Skeletal muscle tissue (tissue), 4 donors: ENCODE results near the gene GPR179. TPM values are rescaled to one million over a fixed set of nuclear protein-coding genes. Genes with fewer than 3 reads are reported as not detected.

Experiments used
- H3K27ac ChIP-seq: one replicate; pipeline ENCODE4 v1.7.0; 2013; ENCODE audit warnings: mild to moderate bottlenecking, low read depth, low read length, inconsistent platforms
- H3K27me3 ChIP-seq, 3 donors: one replicate each; pipeline ENCODE4 v1.7.0; 2013; ENCODE audit warnings: low read length in 3 of 3; ENCODE audit not compliant: control insufficient read depth in 3 of 3, insufficient read depth in 3 of 3
- H3K36me3 ChIP-seq, 3 donors: one replicate each; pipeline ENCODE4 v1.7.0; 2013; ENCODE audit warnings: low read length in 3 of 3; ENCODE audit not compliant: control insufficient read depth in 3 of 3, insufficient read depth in 3 of 3
- H3K4me1 ChIP-seq, 3 donors: one replicate each; pipeline ENCODE4 v1.7.0; 2013; ENCODE audit warnings: low read length in 3 of 3, mild to moderate bottlenecking in 3 of 3; ENCODE audit not compliant: control insufficient read depth in 3 of 3, insufficient read depth in 3 of 3
- H3K4me3 ChIP-seq, 3 donors: one replicate each; pipeline ENCODE4 v1.7.0; 2013; ENCODE audit warnings: low read length in 3 of 3
- H3K9ac ChIP-seq, 3 donors: one replicate each; pipeline ENCODE4 v1.7.0; 2013; ENCODE audit warnings: low read length in 3 of 3, mild to moderate bottlenecking in 3 of 3, moderate library complexity in 2 of 3, low read depth in 1 of 3
- H3K9me3 ChIP-seq, 3 donors: one replicate each; pipeline ENCODE4 v1.7.0; 2013; ENCODE audit warnings: low read length in 3 of 3; ENCODE audit not compliant: control insufficient read depth in 3 of 3
- total RNA-seq: library from RNA; depleted of rRNA; stranded (reverse); fragments of >200 nt; gene quantifications from one replicate; pipeline ENCODE4 v1.2.3, GENCODE V29; 2014
- donor health status: Osteomylitis.

Gene GPR179
- total RNA-seq, 1 donor from 2014 or later = not detected

DNA sequence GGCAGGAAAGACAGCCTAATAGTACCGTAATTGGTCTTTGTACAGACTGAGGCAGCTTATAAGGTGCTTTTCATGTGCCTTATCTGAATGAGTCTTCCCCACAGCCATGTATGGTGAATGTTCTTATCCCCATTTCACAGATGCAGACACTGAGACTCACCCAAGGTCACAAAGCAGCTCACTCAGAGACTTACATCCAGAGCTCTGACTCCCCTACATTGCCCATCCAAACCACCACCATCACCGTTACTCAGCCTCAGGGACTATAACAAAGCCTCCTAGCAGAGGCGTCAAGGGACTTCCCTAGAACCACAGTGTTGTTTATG lies 627 bp upstream of the GPR179 start:
- H3K27ac ChIP-seq = no peak overlapping the region
- H3K4me1 ChIP-seq = peaks cover 2 to 3% (median 3%) of the 10 kb centered on the region in 3 donors
- H3K9ac ChIP-seq = no peak overlapping the region
- H3K9me3 ChIP-seq = no peaks in the 10 kb centered on the region
- H3K4me3 ChIP-seq = no peak overlapping the region
- H3K36me3 ChIP-seq = no peaks in the 10 kb centered on the region
- H3K27me3 ChIP-seq = peaks cover 3 to 4% (median 3%) of the 10 kb centered on the region in 3 donors

DNA sequence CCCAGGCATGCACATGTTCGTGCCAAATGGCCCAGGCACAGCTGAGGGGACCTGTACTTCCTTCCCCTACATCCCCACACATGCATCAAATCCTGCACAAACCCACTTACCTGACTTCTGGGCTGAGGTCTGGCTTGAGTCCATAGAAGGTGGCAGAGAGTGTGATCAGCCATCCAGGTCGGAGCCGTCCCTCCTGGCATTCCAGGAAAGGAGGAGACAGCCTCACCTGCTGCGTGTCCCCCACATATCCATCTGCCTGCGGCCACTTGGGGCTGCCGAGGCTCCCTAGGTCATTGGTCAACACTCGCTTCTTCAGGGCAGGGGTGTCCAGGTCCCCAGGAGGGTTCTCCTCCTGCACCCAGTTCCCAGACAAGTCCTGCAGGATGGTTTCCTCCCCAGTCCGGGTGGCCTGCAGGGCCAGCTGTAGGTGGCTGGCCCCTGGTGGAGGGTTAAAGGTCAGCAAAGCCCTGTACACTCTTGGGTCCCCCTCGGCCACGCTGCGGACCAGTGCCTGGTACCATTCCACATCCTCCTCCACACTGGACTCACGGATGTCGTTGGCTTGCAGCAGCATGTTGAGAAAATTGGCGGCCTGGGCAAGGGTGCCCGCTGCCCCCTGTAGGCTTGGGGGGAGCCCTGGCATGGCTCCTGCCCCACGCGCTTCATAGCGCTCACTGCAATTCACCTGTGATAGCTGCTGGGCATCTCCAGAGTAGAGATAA lies 709 bp downstream of the GPR179 start:
- H3K36me3 ChIP-seq = no peaks in the 10 kb centered on the region
- peaks cover under 1 to 8% (median 3%) of the 10 kb centered on the region in 3 donors for H3K4me1 ChIP-seq
- H3K27ac ChIP-seq = no peak overlapping the region
- no peak overlapping the region for H3K9ac ChIP-seq
- no peaks in the 10 kb centered on the region for H3K9me3 ChIP-seq
- no peak overlapping the region for H3K4me3 ChIP-seq
- H3K27me3 ChIP-seq = peaks cover 3 to 4% (median 3%) of the 10 kb centered on the region in 3 donors

GRCh38 chr17:38341035-38341721 lies 2.6 kb downstream of the GPR179 start:
- no peak overlapping the region for H3K4me3 ChIP-seq
- peak overlapping the region in 1 of 3 donors; percentile 6 for H3K9ac ChIP-seq
- no peaks in the 10 kb centered on the region for H3K9me3 ChIP-seq

GRCh38 chr17:38339891-38340290 lies 3.9 kb downstream of the GPR179 start:
- Histone ChIP-seq H3K36me3 (no peaks in the 10 kb centered on the region), H3K27me3 (peaks cover 3 to 4% (median 3%) of the 10 kb centered on the region in 3 donors), H3K4me3 (no peak overlapping the region), H3K9ac (no peak overlapping the region), H3K27ac (no peak overlapping the region), H3K9me3 (no peaks in the 10 kb centered on the region), H3K4me1 (peaks cover 3 to 8% (median 5%) of the 10 kb centered on the region in 3 donors)

More at GRCh38 chr17:38341035-38341721, 2.6 kb downstream of the GPR179 start:
- Histone ChIP-seq H3K27me3 (peaks cover 3 to 4% (median 3%) of the 10 kb centered on the region in 3 donors), H3K27ac (no peak overlapping the region), H3K4me1 (peaks cover 3 to 8% (median 5%) of the 10 kb centered on the region in 3 donors), H3K36me3 (no peaks in the 10 kb centered on the region)

DNA sequence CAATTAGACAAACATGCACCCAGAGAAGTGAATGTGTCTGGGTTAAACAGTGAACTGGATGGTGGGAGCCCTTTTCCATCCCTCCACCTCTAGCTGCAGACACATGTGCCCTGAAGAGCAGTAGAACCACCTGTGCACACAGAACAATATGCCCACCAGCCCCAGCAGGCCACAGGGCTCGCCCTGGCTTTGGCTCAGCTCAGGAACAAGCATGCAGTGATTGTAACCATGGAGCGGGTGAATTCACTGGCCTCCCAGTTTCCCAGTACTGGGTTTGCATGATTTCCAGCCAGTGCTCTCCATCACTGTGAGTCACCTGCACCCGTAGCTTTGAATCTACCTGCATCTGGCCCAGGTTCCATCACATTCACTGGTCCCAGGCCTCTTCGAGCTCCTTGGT lies 5.2 kb downstream of the GPR179 start:
- Histone ChIP-seq H3K9me3 (no peaks in the 10 kb centered on the region), H3K4me1 (peaks cover 3 to 8% (median 5%) of the 10 kb centered on the region in 3 donors), H3K9ac (no peak overlapping the region), H3K27me3 (peaks cover 3 to 11% (median 8%) of the 10 kb centered on the region in 3 donors), H3K27ac (no peak overlapping the region), H3K4me3 (no peak overlapping the region), H3K36me3 (no peaks in the 10 kb centered on the region)

GRCh38 chr17:38338053-38338452 lies 5.7 kb downstream of the GPR179 start:
- Histone ChIP-seq H3K9me3 (no peaks in the 10 kb centered on the region), H3K4me3 (no peak overlapping the region), H3K4me1 (peaks cover 3 to 8% (median 5%) of the 10 kb centered on the region in 3 donors), H3K36me3 (no peaks in the 10 kb centered on the region), H3K27me3 (peaks cover 3 to 12% (median 10%) of the 10 kb centered on the region in 3 donors), H3K9ac (no peak overlapping the region), H3K27ac (no peak overlapping the region)

GRCh38 chr17:38336838-38337237 lies 6.9 kb downstream of the GPR179 start:
- H3K4me3 ChIP-seq = no peak overlapping the region
- H3K27me3 ChIP-seq = peaks cover 3 to 16% (median 12%) of the 10 kb centered on the region in 3 donors
- no peaks in the 10 kb centered on the region for H3K36me3 ChIP-seq
- no peaks in the 10 kb centered on the region for H3K9me3 ChIP-seq
- no peak overlapping the region for H3K27ac ChIP-seq
- peaks cover 3 to 8% (median 5%) of the 10 kb centered on the region in 3 donors for H3K4me1 ChIP-seq
- no peak overlapping the region for H3K9ac ChIP-seq

DNA sequence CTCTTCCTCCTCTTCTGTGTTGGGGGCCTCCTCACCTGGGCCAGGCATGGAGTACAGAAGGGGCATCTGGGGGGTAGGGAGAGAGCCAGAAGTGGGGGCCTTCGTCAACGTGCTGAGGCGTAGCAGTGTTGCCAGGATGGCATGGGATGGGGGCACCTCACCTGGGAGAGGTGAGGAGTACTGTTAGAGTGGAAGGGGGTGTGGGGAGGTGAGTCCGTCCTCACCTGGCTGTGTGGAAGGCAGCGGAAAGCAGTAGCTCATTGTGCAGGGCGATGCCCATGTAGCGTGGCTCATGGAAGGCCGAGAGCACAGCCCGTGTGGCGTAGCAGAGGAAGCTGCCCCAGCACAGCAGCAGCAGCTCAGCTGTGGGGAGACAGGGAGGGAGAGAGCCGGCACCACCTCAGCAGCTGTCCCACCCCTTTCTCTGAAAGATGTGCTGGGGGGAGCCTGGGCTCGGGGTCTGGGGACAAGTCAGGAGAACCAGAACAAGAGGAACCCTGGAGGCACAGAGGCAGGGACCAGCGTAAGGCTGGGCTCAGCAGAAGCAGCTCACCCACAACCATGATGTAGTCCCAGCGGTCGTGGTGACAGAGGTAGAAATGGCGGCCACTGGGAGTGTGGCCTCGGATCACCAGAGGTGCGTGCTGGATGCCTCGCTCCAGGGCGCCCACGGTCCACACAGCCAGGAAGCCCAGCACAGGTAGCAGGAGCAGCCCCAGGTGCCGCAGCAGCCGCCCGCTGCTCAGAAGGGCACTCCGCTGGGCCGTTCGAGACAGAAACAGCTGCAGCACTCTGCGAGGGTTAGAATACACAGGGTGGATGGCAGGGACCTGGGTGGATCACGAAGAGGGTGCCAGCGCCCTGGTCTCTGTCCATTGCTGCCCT lies 9.0 kb downstream of the GPR179 start:
- Histone ChIP-seq H3K9me3 (no peaks in the 10 kb centered on the region), H3K27me3 (peaks cover 3 to 16% (median 12%) of the 10 kb centered on the region in 3 donors), H3K4me3 (no peak overlapping the region), H3K36me3 (no peaks in the 10 kb centered on the region), H3K9ac (no peak overlapping the region), H3K27ac (no peak overlapping the region), H3K4me1 (peaks cover 0 to 6% (median 5%) of the 10 kb centered on the region in 3 donors)

DNA sequence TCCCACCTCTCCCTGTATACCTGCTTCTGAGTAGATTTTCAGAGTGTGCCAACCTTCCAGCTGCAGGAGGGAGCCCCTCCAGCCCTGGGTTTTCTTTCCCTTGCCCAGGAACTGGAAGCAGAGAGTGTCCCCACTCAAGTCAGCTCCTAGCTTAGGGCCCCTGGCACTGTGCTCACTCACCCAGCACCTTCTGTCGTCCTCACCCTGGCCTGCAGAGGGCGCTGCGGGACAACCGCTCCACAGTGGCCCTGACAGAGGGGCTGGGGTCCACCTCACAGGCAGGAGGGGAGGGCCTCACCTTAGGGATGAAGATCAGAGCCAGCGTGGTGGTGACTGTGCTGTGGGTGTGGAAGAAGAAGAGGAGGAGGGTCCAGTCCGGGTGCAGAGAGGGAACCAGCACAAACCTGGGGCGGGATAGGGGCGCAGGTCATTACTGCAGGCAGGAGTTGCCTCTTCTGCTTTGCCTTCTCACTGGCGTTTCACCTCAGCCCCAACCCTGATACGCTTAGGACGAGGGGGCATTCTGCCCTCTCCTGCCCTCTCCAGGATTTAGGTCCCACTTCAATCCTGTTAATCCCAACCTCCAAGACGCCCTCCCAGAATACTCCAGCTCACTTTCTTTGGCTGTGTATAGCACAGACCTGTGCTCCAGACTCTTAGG lies 10.0 kb downstream of the GPR179 start:
- Histone ChIP-seq H3K9me3 (no peaks in the 10 kb centered on the region), H3K9ac (no peak overlapping the region), H3K4me1 (peaks cover 0 to 6% (median 5%) of the 10 kb centered on the region in 3 donors), H3K27ac (no peak overlapping the region), H3K4me3 (no peak overlapping the region), H3K27me3 (peaks cover 3 to 16% (median 12%) of the 10 kb centered on the region in 3 donors), H3K36me3 (no peaks in the 10 kb centered on the region)
